ENCODE data around the gene CXCR2.
"Not testable (repeated sequence)": the region's sequence is repeated elsewhere in the genome, so short reads cannot be mapped to it uniquely, and the experiment has no call there.

Gene CXCR2

DNA sequence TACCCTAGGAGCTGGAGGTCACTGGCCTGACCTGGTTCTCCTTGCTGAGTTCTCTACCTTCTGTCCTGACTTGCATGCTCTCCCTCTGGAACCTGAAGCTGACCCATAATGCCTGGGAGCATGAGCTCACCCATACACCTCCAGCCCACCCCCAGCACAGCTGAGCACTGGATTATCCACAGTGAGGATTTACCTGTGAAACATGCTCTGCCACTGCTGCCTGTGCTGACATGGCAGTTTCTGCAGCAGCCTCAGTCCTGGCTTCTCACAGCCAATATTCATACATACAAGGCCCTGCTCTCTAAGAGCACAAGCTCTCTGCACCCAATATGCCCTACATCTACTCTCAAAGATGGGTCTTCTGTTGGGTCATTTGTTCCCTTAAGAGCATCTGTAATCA is 5.0 kb downstream of the CXCR2 start:
- DNase-seq, result no peak

- DNase-seq, result no peak
Observed at GRCh38 chr2:218137514-218137913, 11.7 kb downstream of the CXCR2 start.

DNA sequence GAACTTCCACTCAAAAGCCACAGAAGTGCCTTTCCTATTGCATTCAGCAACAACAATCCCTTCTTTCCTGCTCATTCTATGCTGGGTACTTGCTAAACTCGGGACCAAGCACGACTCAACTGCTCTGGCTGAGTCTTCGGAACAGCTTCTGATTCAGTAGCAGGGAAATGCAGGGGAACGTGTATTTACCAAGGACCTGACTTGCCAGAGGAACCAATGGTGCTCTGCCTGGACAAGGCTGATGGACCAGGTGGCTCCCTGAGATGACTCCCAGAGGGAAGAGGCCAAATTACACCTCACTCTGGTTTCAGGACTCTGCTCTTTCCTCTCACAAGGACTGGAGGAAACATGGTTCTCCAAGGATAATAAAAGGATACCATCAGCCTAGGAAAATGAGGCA is 12.2 kb downstream of the CXCR2 start:
- no peak for DNase-seq

GRCh38 chr2:218145124-218145523 is 19.3 kb downstream of the CXCR2 start:
- no peak for DNase-seq

DNA sequence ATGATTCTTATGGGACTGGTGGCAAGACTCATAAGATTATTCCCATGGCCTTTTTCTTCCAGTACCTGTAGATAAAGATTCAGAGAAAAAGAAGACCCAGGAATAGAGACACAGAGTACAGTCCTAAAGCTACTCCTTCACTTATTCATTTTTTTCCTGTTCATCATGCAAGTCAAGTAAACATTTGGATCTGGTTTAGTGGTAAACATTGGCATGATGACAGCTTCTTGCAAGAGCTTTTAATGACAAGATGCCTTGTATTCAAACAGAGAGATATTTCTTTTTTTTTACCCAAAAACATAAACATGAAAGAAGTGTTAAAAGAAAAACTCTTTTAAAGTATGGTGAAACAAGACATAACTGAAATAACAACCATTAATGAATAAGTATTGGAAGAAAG is 20.2 kb downstream of the CXCR2 start:
- no peak for DNase-seq

DNA sequence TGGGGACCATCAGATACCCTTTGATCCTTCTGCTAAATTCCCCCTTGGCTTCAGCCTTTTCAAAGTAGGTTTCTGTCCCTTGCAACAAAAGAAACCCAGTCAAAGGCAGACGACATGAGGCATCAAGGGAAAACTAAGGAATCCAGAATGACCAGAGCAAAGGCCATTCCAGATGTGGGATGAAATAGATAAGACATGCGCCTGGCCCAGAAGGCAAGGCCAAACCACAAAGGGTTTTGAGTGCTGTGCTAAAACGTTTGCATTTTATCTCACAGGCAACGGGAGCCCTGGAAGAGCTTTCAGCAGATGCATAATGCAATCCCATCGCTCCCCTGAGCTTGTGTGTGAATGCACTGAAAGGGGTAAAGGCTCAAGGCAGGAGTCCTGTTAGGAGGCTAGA is 23.3 kb downstream of the CXCR2 start:
- DNase-seq, result no peak

DNA sequence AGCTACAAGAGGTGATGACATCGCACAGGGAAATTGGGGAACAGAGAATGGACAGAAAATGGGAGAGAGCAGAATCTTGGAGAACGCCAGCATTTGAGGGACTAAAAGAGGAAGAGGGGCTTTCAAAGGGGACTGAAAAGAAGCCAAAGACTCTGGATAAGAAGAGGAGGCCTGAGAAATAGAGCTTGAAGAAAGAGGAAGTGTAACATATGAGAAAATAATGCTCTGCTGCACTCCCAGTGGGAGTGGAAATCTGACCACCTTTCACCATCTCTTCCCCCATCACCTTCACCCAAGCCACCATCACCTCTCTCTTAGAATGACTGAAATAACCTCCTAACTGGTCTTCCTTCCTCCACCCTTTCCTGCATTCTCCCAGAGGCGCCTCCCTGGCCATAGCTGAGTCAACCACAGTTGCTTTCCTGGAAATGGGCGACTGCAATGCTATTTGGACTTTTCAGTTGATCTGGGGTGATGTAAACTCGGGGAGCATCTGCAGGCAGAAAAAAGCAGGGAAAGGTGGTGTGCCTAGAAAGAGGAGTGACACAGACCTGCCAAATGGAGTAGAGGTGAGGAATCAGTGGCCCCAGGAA is 24.1 kb downstream of the CXCR2 start:
- no peak for DNase-seq

DNA sequence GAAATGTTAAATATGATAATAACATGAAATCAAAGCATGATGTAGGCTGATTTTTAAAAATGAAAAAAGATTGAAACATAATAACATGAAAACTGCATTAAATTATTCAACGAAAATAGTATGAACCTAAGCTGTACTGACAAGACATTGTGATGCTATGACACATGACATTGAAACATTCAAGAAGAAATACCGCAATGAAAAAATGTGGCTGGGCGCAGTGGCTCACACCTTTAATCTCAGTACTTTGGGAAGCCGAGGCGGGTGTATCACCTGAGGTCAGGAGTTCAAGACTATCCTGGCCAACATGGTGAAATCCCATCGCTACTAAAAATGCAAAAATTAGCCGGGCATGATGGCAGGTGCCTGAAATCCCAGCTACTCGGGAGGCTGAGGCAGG is 26.3 kb downstream of the CXCR2 start:
- no peak for DNase-seq

- DNase-seq, result no peak
Observed at GRCh38 chr2:218152777-218153176, 26.9 kb downstream of the CXCR2 start.

DNA sequence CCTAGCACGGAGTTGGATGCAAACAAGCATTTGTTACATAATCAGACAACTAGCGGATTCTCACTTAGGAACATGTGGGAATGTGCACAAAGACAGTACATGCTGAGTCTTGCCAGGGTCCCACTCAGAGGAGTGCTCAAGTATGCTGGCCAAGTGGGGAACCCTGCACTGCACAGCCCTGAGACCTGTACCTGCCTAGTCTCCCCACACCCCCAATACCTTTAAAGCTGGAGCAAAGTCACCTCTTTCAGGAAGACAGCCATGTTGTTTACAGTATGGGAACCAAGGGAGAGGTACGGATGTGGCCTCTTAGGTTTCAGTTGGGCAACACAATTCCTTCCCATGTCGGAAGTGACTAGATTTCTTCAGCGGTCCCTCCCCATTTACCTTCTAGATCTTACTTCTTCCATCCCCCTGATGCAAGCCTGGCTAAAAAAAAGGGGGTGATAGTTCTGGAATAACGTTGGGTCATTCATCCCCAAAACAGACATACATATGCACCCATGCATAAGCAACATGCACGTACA is 30.2 kb downstream of the CXCR2 start:
- no peak for DNase-seq

- no peak for DNase-seq
Observed at GRCh38 chr2:218161644-218162043, 35.8 kb downstream of the CXCR2 start.

DNA sequence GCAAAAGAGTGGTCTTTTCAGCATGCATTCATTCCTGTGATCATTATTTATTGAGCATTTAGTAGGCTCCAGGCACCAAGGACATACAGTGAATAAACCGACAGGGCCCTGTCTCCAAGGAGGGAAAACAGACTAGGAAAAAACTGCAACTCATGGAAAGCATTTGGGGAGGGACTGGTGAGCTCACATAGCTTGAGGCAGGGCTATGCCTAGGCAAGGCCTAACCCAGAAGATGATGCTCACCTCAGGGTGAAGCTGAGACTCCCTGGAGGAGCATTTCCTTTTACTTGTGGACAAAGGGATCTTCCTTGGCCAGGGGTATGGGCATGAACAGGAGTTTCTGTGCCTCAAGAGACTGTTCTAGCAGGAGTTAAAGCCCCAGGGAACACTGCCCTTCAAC is 37.0 kb downstream of the CXCR2 start:
- DNase-seq, result no peak

- no peak for DNase-seq
Observed at GRCh38 chr2:218166791-218167190, 41.0 kb downstream of the CXCR2 start, which contains the start of gene CXCR1. TSS of gene CXCR1 (minus strand) at chr2:218166962. CDS start at chr2:218165211, 1,751 bp downstream.

- no peak for DNase-seq
Observed at GRCh38 chr2:218168016-218168415, 42.2 kb downstream of the CXCR2 start.

- DNase-seq, result no peak
Observed at GRCh38 chr2:218168635-218169462, 43.0 kb downstream of the CXCR2 start.

DNA sequence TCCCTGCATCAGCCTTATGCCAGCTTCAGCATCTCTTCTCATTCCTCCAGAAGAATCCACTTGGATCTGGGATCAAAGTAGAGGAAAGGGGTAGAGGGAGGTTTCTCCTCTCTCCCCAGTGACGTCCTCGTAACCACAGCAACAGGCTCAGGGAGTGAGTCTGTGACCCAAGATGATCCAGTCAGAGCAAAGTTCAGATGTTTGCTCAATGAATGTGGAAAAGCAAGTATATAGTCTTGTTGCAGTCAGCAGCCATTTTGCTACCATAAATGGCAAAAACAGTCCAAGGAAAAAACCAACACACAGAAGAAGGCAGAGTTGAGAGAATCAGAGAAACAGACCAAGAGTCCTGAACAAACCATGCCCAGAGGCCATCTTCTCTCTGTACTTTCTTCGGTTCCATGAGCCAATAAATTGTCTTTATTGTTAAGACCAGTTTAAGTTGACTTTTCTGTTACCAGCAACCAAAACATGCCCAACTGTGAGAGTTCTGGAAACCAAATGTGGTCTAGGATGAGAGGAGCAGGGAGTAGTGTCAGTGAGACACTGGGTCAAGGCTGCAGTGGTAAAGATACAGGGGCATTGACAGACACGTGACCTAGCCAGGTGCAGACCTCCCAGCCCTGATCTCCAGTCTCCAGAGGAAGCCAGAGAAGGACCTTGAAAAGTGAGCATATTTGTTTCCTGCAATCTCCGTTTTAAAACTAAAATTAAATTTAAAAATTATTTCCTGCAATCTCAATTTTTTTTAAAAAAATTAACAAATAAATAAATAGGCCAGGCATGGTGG is 44.1 kb downstream of the CXCR2 start:
- no peak for DNase-seq

GRCh38 chr2:218171744-218172143 is 45.9 kb downstream of the CXCR2 start:
- DNase-seq, result not testable (repeated sequence)

- no peak for DNase-seq
Observed at GRCh38 chr2:218172845-218173244, 47.0 kb downstream of the CXCR2 start.

- no peak for DNase-seq
Observed at GRCh38 chr2:218179782-218180181, 54.0 kb downstream of the CXCR2 start.

- no peak for DNase-seq
Observed at GRCh38 chr2:218180467-218181114, 54.8 kb downstream of the CXCR2 start.

DNA sequence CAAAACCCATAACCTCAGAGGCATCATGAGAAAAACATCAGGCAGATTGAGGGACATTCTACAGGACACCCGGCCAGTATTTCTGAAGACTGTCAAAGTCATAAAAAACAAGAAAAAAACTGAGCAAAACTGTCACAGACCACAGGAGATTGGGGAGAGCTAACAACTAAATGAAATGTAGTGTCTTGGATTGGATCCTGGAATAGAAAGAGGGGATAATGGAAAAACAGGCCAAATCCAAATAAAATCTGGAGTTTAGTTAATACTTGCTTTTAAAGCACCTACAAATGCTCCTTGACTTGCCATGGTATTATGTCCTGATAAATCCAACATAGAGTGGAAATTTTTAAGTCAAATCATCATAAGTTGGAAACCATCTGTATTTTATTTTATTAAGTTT is 58.5 kb downstream of the CXCR2 start:
- no peak for DNase-seq

GRCh38 chr2:218186355-218186766 is 60.5 kb downstream of the CXCR2 start:
- DNase-seq, result peak; percentile 29

Data from NCI-H774 (cell line).